ENCODE data around the gene TAF1C.

DNA sequence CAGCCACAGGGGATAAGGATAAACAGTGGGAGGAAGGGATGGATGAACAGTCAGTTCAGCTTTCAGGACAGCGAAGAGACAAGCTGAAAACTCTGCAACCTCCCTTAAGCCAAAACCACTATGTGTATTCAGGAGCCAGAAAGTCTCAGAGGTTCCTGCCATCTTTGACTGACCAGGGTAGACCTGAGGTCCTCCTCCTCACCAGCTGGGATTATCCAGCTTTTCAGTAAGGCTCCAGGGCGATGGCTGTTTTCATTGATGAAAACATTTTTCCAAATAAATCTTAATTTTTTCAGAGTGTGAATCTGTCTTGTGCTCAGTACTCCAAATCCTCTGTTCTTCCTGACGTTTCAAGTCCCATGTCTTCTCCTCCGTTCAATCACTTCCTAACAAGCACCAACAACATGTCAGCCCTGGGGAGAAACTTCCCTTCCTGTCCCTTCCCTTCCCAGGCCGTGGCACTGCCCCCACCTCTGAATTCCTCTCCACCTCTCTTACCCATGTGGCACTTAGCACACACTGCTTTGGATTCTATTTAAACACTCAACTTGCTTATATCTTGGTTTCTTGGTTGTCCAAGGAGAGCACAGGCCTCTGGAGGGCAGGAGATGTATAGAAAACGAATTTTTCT lies 47.1 kb downstream of the TAF1C start:
- TF ChIP-seq, protein P1, sequence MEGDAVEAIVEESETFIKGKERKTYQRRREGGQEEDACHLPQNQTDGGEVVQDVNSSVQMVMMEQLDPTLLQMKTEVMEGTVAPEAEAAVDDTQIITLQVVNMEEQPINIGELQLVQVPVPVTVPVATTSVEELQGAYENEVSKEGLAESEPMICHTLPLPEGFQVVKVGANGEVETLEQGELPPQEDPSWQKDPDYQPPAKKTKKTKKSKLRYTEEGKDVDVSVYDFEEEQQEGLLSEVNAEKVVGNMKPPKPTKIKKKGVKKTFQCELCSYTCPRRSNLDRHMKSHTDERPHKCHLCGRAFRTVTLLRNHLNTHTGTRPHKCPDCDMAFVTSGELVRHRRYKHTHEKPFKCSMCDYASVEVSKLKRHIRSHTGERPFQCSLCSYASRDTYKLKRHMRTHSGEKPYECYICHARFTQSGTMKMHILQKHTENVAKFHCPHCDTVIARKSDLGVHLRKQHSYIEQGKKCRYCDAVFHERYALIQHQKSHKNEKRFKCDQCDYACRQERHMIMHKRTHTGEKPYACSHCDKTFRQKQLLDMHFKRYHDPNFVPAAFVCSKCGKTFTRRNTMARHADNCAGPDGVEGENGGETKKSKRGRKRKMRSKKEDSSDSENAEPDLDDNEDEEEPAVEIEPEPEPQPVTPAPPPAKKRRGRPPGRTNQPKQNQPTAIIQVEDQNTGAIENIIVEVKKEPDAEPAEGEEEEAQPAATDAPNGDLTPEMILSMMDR (IDR thresholded peaks at IDR 0.05): no peak
- no peak for TF ChIP-seq POLR2A (IDR thresholded peaks at IDR 0.05)

Measured in heart left ventricle (tissue), 13 donors.